GM21367 (cell line): ENCODE data around the gene RASGEF1C.
"Not testable (repeated sequence)": the region's sequence is repeated elsewhere in the genome, so short reads cannot be mapped to it uniquely, and the experiment has no call there.

Experiments used
- ATAC-seq: cut with Tn5 transposase; IDR thresholded peaks from one replicate; pipeline ENCODE4 v1.9.1; 2021; ENCODE audit not compliant: unreplicated experiment

The RASGEF1C gene

GRCh38 chr5:180211761-180212035 lies 2.7 kb upstream of the RASGEF1C start:
- no peak for ATAC-seq

- ATAC-seq, result no peak
These were observed 2.1 kb upstream of the RASGEF1C start for GRCh38 chr5:180210961-180211760.

- not testable (repeated sequence) for ATAC-seq
These were observed 1.1 kb upstream of the RASGEF1C start for GRCh38 chr5:180210077-180210476.

GRCh38 chr5:180208435-180209081 lies 453 bp downstream of the RASGEF1C start:
- ATAC-seq, result no peak

GRCh38 chr5:180208038-180208434 lies 975 bp downstream of the RASGEF1C start:
- ATAC-seq, result no peak

GRCh38 chr5:180207593-180207992 lies 1.4 kb downstream of the RASGEF1C start:
- ATAC-seq, result no peak

GRCh38 chr5:180206993-180207392 lies 2.0 kb downstream of the RASGEF1C start:
- ATAC-seq, result no peak

GRCh38 chr5:180205916-180206315 lies 3.1 kb downstream of the RASGEF1C start:
- no peak for ATAC-seq

GRCh38 chr5:180204276-180204819 lies 4.7 kb downstream of the RASGEF1C start:
- ATAC-seq, result no peak

GRCh38 chr5:180202939-180203573 lies 6.0 kb downstream of the RASGEF1C start:
- ATAC-seq, result no peak

GRCh38 chr5:180201051-180201987 lies 7.7 kb downstream of the RASGEF1C start:
- ATAC-seq, result no peak

- no peak for ATAC-seq
These were observed 9.6 kb downstream of the RASGEF1C start for GRCh38 chr5:180199390-180199789.

GRCh38 chr5:180198208-180198607 lies 10.8 kb downstream of the RASGEF1C start:
- no peak for ATAC-seq

- no peak for ATAC-seq
These were observed 11.9 kb downstream of the RASGEF1C start for GRCh38 chr5:180197016-180197702.

GRCh38 chr5:180194410-180195345 lies 14.3 kb downstream of the RASGEF1C start:
- no peak for ATAC-seq

GRCh38 chr5:180193749-180194375 lies 15.1 kb downstream of the RASGEF1C start:
- no peak for ATAC-seq

- no peak for ATAC-seq
These were observed 17.3 kb downstream of the RASGEF1C start for GRCh38 chr5:180191716-180192115.

- no peak for ATAC-seq
These were observed 21.2 kb downstream of the RASGEF1C start for GRCh38 chr5:180187767-180188166.

GRCh38 chr5:180180846-180181245 lies 28.2 kb downstream of the RASGEF1C start:
- no peak for ATAC-seq
